OCI-LY1 (cell line): ENCODE measurements around the gene TAF11L14.

Experiments used
- H2AFZ ChIP-seq: fragments of 200-600 bp; sonication (generic), shearing (Covaris generic); 2 replicates; pipeline ENCODE4 v1.6.0; 2014; ENCODE audit warnings: antibody characterized with exemption, mild to moderate bottlenecking, low read length
- H3F3A ChIP-seq: fragments of 200-600 bp; sonication (generic), shearing (Covaris generic); 2 replicates; pipeline ENCODE4 v1.6.0; 2014; ENCODE audit warnings: mild to moderate bottlenecking, antibody characterized with exemption, low read length, moderate library complexity; ENCODE audit not compliant: insufficient read depth
- H3K27ac ChIP-seq: fragments of 200-600 bp; sonication (generic); 2 replicates; pipeline ENCODE4 v1.5.1; 2014; ENCODE audit warnings: low read length, mixed run types, mild to moderate bottlenecking, low read depth; ENCODE audit not compliant: poor library complexity, severe bottlenecking
- H3K27me3 ChIP-seq: fragments of 200-600 bp; sonication (generic); 2 replicates; pipeline ENCODE4 v1.6.0; 2014; ENCODE audit warnings: antibody characterized with exemption, mild to moderate bottlenecking, low read length, moderate library complexity; ENCODE audit not compliant: insufficient read depth
- H3K36me3 ChIP-seq: fragments of 200-600 bp; sonication (generic); 2 replicates; pipeline ENCODE4 v1.6.1; 2014; ENCODE audit warnings: mild to moderate bottlenecking, antibody characterized with exemption, low read length, moderate library complexity, mixed read lengths; ENCODE audit not compliant: insufficient read depth
- H3K4me1 ChIP-seq: fragments of 200-600 bp; sonication (generic); 2 replicates; pipeline ENCODE4 v1.5.1; 2014; ENCODE audit warnings: mild to moderate bottlenecking, low read length, moderate library complexity; ENCODE audit not compliant: insufficient read depth, severe bottlenecking
- H3K4me2 ChIP-seq: fragments of 200-600 bp; sonication (generic), shearing (Covaris generic); 2 replicates; pipeline ENCODE4 v1.6.1; 2014; ENCODE audit warnings: low read length
- H3K4me3 ChIP-seq: fragments of 200-600 bp; sonication (generic); 2 replicates; pipeline ENCODE4 v1.5.1; 2014; ENCODE audit warnings: low read length, low read depth, mild to moderate bottlenecking, mixed read lengths; ENCODE audit not compliant: poor library complexity, severe bottlenecking
- H3K79me2 ChIP-seq: fragments of 200-600 bp; shearing (Covaris generic); 2 replicates; pipeline ENCODE4 v1.6.1; 2016; ENCODE audit warnings: mixed run types, low read length, mixed read lengths; ENCODE audit not compliant: insufficient read depth
- H3K9ac ChIP-seq: fragments of 200-600 bp; sonication (generic), shearing (Covaris generic); 2 replicates; pipeline ENCODE4 v1.6.1; 2014; ENCODE audit warnings: mild to moderate bottlenecking, low read length, mixed read lengths
- H3K9me2 ChIP-seq: fragments of 200-600 bp; sonication (generic), shearing (Covaris generic); 2 replicates; pipeline ENCODE4 v1.6.1; 2014; ENCODE audit warnings: low read depth, mild to moderate bottlenecking, low read length, mixed read lengths
- H3K9me3 ChIP-seq: fragments of 200-600 bp; shearing (Covaris generic); 2 replicates; pipeline ENCODE4 v1.6.1; 2014; ENCODE audit warnings: low read length, mixed read lengths
- H4K20me1 ChIP-seq: fragments of 200-600 bp; sonication (generic), shearing (Covaris generic); 2 replicates; pipeline ENCODE4 v1.6.0; 2016; ENCODE audit warnings: mild to moderate bottlenecking, low read length; ENCODE audit not compliant: insufficient read depth
- CTCF ChIP-seq: fragments of 200-600 bp; sonication (generic), shearing (Covaris generic); IDR thresholded peaks from 2 replicates; pipeline ENCODE4 v1.5.1; 2017; ENCODE audit warnings: mild to moderate bottlenecking, antibody characterized with exemption, low read length, moderate library complexity, mixed read lengths
- EZH2 ChIP-seq: fragments of 200-600 bp; sonication (generic), shearing (Covaris generic); IDR thresholded peaks from 2 replicates; pipeline ENCODE4 v1.8.0; 2017; ENCODE audit warnings: borderline replicate concordance, mixed run types, mild to moderate bottlenecking, antibody characterized with exemption, low read length, moderate library complexity, mixed read lengths

TAF11L14 gene

GRCh38 chr5:17678751-17679324 lies 44.6 kb downstream of the TAF11L14 start:
- Histone ChIP-seq H4K20me1 (no peaks in the 10 kb centered on the region), H3K27me3 (no peaks in the 10 kb centered on the region), H3K4me1 (no peaks in the 10 kb centered on the region), H3K4me2 (no peak overlapping the region), H3K9me3 (no peaks in the 10 kb centered on the region), H2AFZ (no peak overlapping the region), H3K9me2 (no peaks in the 10 kb centered on the region), H3F3A (no peaks in the 10 kb centered on the region), H3K79me2 (no peaks in the 10 kb centered on the region), H3K4me3 (no peak overlapping the region), H3K27ac (no peak overlapping the region), H3K9ac (no peak overlapping the region), H3K36me3 (no peaks in the 10 kb centered on the region)
- no peak for TF ChIP-seq EZH2
- no peak for TF ChIP-seq CTCF

- no peaks in the 10 kb centered on the region for H3K9me2 ChIP-seq
- TF ChIP-seq EZH2 (no peak), CTCF (no peak)
- H3K4me3 ChIP-seq: no peak overlapping the region
- no peaks in the 10 kb centered on the region for H4K20me1 ChIP-seq
- no peak overlapping the region for H3K4me2 ChIP-seq
- H3K27me3 ChIP-seq: no peaks in the 10 kb centered on the region
- no peaks in the 10 kb centered on the region for H3F3A ChIP-seq
- no peak overlapping the region for H2AFZ ChIP-seq
- H3K27ac ChIP-seq: no peak overlapping the region
- no peaks in the 10 kb centered on the region for H3K9me3 ChIP-seq
- no peaks in the 10 kb centered on the region for H3K79me2 ChIP-seq
- H3K9ac ChIP-seq: no peak overlapping the region
- H3K4me1 ChIP-seq: no peaks in the 10 kb centered on the region
- H3K36me3 ChIP-seq: no peaks in the 10 kb centered on the region
Measured at GRCh38 chr5:17679597-17680203, 45.4 kb downstream of the TAF11L14 start.

- Histone ChIP-seq H3K4me2 (no peak overlapping the region), H3K27ac (no peak overlapping the region), H3K79me2 (no peaks in the 10 kb centered on the region), H3K4me1 (no peaks in the 10 kb centered on the region), H3K9ac (no peak overlapping the region), H3K27me3 (no peaks in the 10 kb centered on the region), H3K36me3 (no peaks in the 10 kb centered on the region), H3F3A (no peaks in the 10 kb centered on the region), H3K9me3 (no peaks in the 10 kb centered on the region), H3K9me2 (no peaks in the 10 kb centered on the region), H3K4me3 (no peak overlapping the region), H4K20me1 (no peaks in the 10 kb centered on the region), H2AFZ (no peak overlapping the region)
- TF ChIP-seq CTCF: no peak
- no peak for TF ChIP-seq EZH2
Measured at GRCh38 chr5:17680737-17681136, 46.5 kb downstream of the TAF11L14 start.
